Sciatic nerve (tissue), 2 donors: ENCODE results near the gene ID2. TPM values are rescaled to one million over a fixed set of nuclear protein-coding genes. Genes with fewer than 3 reads are reported as not detected.

Experiments used
- ATAC-seq: fragments of 200-7000 bp; cut with Tn5 transposase; one replicate; pipeline ENCODE4 v1.9.1; 2020; ENCODE audit warnings: mild to moderate bottlenecking, moderate library complexity
- DNase-seq: peaks from one replicate; pipeline ENCODE4 v3.0.0-alpha.2; 2020; ENCODE audit warnings: low spot score
- intact Hi-C: fragments of 100-400 bp; cut with DNase I; formaldehyde crosslinking; loops from one replicate; pipeline ENCODE4 v1.14.2; 2022
- total RNA-seq: library from RNA; stranded (reverse); fragmentation: NEBNext Ultra II Directional; extraction: Animal tissue kit (Norgen Biotek cat#: 25700); gene quantifications from one replicate; pipeline ENCODE4 v1.2.1, GENCODE V29; 2021
- donor health status: DM: no; HTN: no; CAD: no.
- donor health status: DM: no; HTN: no; CAD: no.

Gene ID2
- total RNA-seq, 1 donor from 2014 or later: 95.8 TPM

GRCh38 chr2:8662239-8662879 lies 19.5 kb upstream of the ID2 start:
- no peak for ATAC-seq
- peak; percentile 33 for DNase-seq
- intact Hi-C loops: no loop called here

DNA sequence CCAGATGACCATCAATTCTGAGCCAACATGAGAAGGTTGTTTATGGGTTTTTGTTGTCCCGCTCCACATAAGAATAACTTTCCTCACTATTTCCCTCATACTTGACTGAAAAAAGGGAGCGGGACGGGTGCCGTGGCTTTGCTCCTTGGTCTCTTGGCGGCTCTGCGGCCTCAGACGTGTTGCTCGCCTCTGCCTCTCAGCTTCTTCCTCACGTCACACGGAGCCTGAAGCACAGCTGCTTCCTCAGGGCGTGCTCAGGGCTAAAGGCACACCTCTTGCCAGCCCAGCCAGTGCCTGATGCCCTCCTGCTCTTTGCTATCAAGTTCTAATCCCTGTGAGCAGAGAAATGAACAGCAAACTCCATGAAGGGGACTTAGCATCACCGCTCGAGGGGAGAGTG lies 17.9 kb upstream of the ID2 start:
- intact Hi-C loops: no loop called here
- no peak for DNase-seq
- ATAC-seq: no peak

- ATAC-seq (no peak), DNase-seq (no peak)
- intact Hi-C loops: no loop called here
Measured at GRCh38 chr2:8666581-8666980, 15.3 kb upstream of the ID2 start.

- ATAC-seq (no peak), DNase-seq (no peak)
- intact Hi-C loops: no loop called here
Measured at GRCh38 chr2:8667896-8668512, 13.9 kb upstream of the ID2 start.

DNA sequence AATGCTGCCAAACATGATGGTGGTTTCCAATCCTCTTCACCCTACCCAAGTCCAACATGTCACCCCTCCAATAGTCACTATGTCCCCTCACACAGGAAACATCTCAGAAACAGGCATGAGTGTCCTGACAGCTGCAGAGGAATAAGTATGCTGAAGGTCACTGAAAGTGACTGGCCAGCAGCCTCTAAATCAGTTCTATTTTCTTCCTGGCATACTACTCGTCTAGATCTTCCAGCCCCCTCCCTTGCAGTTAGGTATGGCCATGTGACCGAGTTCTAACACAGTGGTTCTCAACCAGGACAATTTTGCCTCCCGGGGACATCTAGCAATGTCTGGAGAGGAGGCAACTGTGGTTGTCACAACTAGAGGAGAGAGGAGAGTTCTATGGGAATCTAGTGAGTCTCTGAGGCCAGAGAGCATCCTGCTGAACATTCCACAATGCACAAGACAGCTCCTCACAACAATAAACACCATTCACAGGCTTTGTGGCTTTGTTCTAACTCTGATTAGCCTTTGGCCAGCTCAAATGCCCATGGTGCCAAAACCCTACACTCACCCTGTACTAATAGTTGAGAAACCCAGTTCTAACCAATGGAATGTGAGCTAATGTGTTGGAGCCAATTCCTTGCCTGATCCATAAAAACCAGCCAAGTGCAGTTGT lies 12.6 kb upstream of the ID2 start:
- intact Hi-C loops: no loop called here
- no peak for DNase-seq
- ATAC-seq: peak; percentile 94

GRCh38 chr2:8670580-8670979 lies 11.3 kb upstream of the ID2 start:
- intact Hi-C loops: no loop called here
- no peak for DNase-seq
- no peak for ATAC-seq

DNA sequence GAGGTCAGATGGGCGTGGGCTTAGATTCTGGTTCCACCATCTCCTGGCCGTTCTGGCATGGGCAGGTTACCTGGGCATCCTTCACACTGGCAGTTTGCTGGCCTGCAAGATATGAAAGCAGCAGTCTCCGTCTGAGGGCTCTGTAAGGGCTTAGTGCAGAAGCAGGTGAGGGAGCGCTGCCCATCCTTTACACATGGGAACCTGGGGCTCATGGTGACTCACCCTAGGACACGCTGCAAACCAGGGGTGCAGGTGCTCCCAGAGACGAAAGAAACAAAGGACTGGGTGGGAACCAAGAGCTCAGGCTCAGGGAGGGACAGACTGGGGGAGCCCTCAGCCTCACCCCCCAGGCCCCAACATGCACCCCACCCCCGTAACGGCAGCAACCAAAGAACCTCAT lies 10.7 kb upstream of the ID2 start:
- ATAC-seq (no peak), DNase-seq (no peak)
- intact Hi-C loops: no loop called here

DNA sequence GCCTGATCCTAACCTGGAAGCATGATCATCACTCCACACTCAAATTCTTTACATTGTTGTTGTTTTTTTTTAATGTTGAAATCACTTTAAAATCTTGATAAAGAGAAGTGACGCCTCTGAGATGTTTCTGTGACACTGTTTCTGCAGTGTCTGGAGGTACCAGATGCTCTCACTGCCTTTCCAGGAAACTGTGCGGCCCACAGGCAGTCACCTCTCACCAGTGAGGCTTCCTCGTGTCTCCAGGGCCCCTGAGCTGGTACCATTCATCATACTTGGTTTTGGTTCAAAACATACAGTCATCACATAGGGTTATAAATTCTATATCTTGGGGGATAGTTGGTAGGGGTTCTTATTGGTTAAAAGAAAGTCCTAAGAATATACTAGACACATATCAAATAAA lies 10.1 kb upstream of the ID2 start:
- DNase-seq (no peak), ATAC-seq (no peak)
- intact Hi-C loops: no loop called here

GRCh38 chr2:8672940-8673339 lies 8.9 kb upstream of the ID2 start:
- intact Hi-C loops: no loop called here
- no peak for ATAC-seq
- no peak for DNase-seq

DNA sequence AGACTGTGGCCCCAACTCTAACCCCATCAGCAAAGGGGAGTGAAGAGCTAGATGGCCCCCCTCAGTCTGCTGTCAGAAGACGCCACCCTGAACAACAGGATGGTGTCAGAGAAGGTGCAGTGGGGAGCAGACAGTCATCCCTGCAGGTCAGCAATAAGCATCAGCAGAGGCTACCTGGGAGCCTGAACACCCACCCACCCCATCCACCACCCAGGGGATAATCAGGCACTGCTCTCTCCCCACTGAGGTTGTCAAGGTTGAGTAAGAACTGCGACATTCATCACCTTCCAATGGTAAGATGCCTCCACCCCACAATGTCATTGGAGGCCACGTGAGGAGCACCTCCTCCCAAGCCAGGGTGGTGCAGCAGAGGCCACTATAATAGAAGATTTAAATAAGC lies 8.5 kb upstream of the ID2 start:
- ATAC-seq: no peak
- no peak for DNase-seq
- intact Hi-C loops: no loop called here

DNA sequence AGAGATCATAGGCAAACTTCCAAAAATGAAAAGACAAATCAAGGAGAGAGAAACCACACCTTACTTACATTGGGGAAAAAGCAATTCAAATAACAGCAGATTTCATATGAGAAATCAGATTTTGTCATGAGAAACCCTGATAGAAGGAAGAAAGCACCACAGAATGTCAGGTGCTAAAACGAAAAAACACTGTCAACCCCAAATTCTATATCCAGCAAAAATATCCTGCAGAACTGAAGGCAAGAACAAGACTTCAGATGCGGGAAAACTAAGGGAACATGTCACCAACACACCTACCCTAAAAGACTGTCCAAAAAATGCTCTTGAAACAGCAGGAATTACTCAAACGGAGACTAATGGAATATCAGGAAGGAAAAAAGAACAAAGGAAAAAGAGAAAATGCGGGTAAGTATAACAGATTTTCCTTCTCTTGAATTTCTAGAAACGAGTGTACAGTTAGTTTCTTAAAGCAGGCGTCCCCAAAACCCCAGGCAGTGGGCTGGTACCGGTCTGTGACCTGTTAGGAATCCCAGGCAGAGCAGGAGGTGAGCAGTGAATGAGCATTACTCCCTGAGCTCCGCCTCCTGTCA lies 7.3 kb upstream of the ID2 start:
- DNase-seq (no peak), ATAC-seq (no peak)
- intact Hi-C loops: no loop called here

- DNase-seq: no peak
- intact Hi-C loops: no loop called here
- no peak for ATAC-seq
Measured at GRCh38 chr2:8675543-8675942, 6.3 kb upstream of the ID2 start.

- DNase-seq (peak; percentile 94), ATAC-seq (peak; percentile 89)
- intact Hi-C loops: no loop called here
Measured at GRCh38 chr2:8676191-8676920, 5.5 kb upstream of the ID2 start.

DNA sequence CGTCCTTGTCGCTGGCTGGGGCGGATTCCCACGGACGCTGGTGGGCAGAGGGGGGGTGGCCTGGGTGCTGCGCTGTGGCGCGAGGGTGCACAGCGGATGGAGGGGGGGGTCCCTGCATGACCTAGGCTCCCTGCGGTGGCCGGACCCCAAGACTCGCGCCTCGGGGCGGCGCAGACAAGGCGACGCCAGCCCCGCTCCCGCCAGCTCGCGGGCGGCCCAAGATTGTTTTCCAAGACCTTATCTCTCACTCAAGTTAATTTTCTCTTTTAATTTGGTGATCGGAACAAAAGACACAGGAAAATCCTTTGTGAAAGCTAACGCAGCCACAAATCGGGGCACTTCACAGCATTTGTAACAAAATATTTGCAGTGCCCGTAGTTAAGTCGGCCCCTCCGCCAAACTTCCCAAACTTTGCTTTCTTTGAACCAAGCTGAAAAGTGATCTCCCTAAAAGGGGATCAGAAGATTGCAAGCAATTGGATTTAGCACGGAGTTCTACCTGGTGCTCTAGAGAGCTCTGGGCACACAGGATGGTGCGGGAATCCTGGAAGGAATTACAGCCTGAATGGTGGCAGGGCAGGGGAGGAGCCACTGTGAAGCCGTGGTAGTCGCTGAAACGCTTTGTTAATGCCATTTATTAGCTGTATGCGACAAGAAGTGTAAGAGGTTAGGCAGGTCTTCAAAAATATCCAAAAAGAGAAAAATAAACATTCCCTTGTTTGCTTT lies 4.8 kb upstream of the ID2 start:
- intact Hi-C loops: no loop called here
- DNase-seq: no peak
- peak; percentile 1 for ATAC-seq

- intact Hi-C loops: no loop called here
- DNase-seq (no peak), ATAC-seq (peak; percentile 10)
Measured at GRCh38 chr2:8677646-8678592, 3.9 kb upstream of the ID2 start.

DNA sequence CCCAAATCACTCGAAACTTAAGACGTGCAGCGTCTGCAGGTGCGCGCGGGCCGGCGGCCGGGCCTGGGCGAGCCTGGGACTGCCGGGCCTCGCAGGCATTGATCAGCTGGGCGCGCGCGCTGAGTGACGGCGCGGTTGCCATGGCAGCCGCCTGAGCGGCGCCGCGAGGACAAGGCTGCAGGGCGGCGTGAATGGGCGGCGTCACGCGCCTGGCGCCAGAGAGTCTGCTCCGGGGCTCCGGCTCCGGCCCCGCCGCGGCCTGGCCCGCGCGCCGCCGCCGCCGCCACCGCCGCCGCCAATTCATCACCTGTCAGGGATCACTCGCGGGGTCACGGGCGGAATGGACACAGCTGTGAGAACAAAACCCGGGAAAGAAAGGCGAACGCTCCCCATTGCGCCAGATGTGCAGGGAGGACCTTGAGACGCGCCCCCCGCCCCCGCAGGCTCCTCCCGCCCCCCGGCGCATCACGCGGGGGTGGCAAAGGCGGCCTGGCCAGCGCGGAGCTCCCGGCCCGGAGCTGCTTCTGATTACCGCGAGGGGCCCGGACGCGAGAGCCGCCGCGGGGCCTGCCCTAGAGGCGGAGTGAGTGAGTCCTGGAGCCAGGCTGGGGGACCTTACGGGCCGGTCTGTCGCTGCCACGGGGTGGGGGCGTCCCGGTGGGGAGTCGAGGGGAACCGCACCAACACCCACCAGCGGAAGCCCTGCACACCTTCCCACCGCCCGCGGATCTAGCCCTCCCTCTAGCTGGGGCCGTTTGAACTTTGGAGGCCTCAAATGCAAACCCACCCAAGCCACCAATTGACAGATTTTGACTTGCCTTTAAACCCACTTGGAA lies 2.9 kb upstream of the ID2 start:
- DNase-seq: peak; percentile 95
- peak; percentile 75 for ATAC-seq
- intact Hi-C loops: no loop called here

GRCh38 chr2:8679567-8679826 lies 2.4 kb upstream of the ID2 start:
- no peak for DNase-seq
- intact Hi-C loops: no loop called here
- ATAC-seq: no peak
